Muscle of back (tissue), 11 donors: ENCODE measurements around the gene OR13J1. TPM values are rescaled to one million over a fixed set of nuclear protein-coding genes. Genes with fewer than 3 reads are reported as not detected.

Experiments used
- DNase-seq, 3 donors: peaks; one replicate each; pipeline versions ENCODE4 v3.0.0 to v3.0.0-alpha.2; 2013
- polyA plus RNA-seq, 10 donors: library from polyadenylated mRNA; unstranded; fragments of 120-200 nt; gene quantifications; one replicate each; pipeline ENCODE4 v1.2.1, GENCODE V29; 2013; ENCODE audit not compliant: insufficient read length in 10 of 10

The OR13J1 gene
- polyA plus RNA-seq, 10 donors = 0.12 TPM; not detected in 9

GRCh38 chr9:35834260-35835215, 35.7 kb downstream of the OR13J1 start:
- no peak for DNase-seq

- no peak for DNase-seq
These were observed 37.4 kb downstream of the OR13J1 start for GRCh38 chr9:35832814-35833213.

GRCh38 chr9:35831040-35831439, 39.2 kb downstream of the OR13J1 start:
- no peak for DNase-seq

GRCh38 chr9:35829764-35830096, 40.5 kb downstream of the OR13J1 start:
- no peak for DNase-seq

GRCh38 chr9:35829084-35829763, 41.0 kb downstream of the OR13J1 start, which contains the start of gene TMEM8B:
Gene TMEM8B (plus strand): TSS chr9:35829228. CDS start chr9:35829448, 220 bp downstream.
- peak; percentile 95 to 98 (median 96) for DNase-seq

GRCh38 chr9:35828716-35829083, 41.5 kb downstream of the OR13J1 start, which contains the start of gene FAM221B:
Gene FAM221B (minus strand): TSS chr9:35828732. CDS start chr9:35826161, 2,571 bp downstream.
- DNase-seq = peak in 1 of 3 donors; percentile 24

- no peak for DNase-seq
These were observed 42.7 kb downstream of the OR13J1 start for GRCh38 chr9:35827486-35827885.

GRCh38 chr9:35826071-35826701, 44.0 kb downstream of the OR13J1 start:
- DNase-seq = peak in 2 of 3 donors; percentile 52 to 76

- no peak for DNase-seq
These were observed 47.3 kb downstream of the OR13J1 start for GRCh38 chr9:35822926-35823325.

GRCh38 chr9:35820076-35820475, 50.1 kb downstream of the OR13J1 start:
- DNase-seq = peak in 1 of 3 donors; percentile 46

Other genes with a start within 250 kb of the OR13J1 start
- 1 to 10 TPM in 1 of 10 donors, under 1 TPM in 5, not detected in 4; 0.15 to 2.5 (median 0.33) TPM for gene SIT1, start 219.5 kb downstream of the OR13J1 start, polyA plus RNA-seq
- gene RMRP, start 212.4 kb downstream of the OR13J1 start, polyA plus RNA-seq = 1 to 10 TPM in 1 of 10 donors, not detected in 9; 7.1 TPM
- gene CCDC107, start 212.1 kb downstream of the OR13J1 start, polyA plus RNA-seq = 10 to 100 TPM; 13.8 to 23.0 (median 17.6) TPM
- gene ARHGEF39, start 205.2 kb downstream of the OR13J1 start, polyA plus RNA-seq = 1 to 10 TPM; 2.6 to 6.7 (median 5.2) TPM
- gene CA9, start 196.5 kb downstream of the OR13J1 start, polyA plus RNA-seq = 1 to 10 TPM in 1 of 10 donors, under 1 TPM in 8, not detected in 1; 0.42 to 1.6 (median 0.82) TPM
- gene TPM2, start 180.5 kb downstream of the OR13J1 start, polyA plus RNA-seq = 1,000 to 10,000 TPM; 4,673 to 8,611 (median 7,912) TPM
- gene TLN1, start 138.2 kb downstream of the OR13J1 start, polyA plus RNA-seq = 100 to 1,000 TPM in 6 of 10 donors, 10 to 100 TPM in 4; 96.0 to 136 (median 108) TPM
- gene CREB3, start 137.7 kb downstream of the OR13J1 start, polyA plus RNA-seq = 10 to 100 TPM; 20.9 to 29.3 (median 25.4) TPM
- gene GBA2, start 121.2 kb downstream of the OR13J1 start, polyA plus RNA-seq = 10 to 100 TPM; 41.8 to 88.0 (median 62.3) TPM
- gene RGP1, start 121.1 kb downstream of the OR13J1 start, polyA plus RNA-seq = 10 to 100 TPM; 16.9 to 20.5 (median 19.3) TPM
- 1 to 10 TPM in 3 of 10 donors, not detected in 7; 1.3 to 1.6 (median 1.4) TPM for gene MSMP, start 116.1 kb downstream of the OR13J1 start, polyA plus RNA-seq
- gene NPR2, start 78.8 kb downstream of the OR13J1 start, polyA plus RNA-seq = 10 to 100 TPM; 21.0 to 31.5 (median 25.8) TPM
- gene SPAG8, start 58.1 kb downstream of the OR13J1 start, polyA plus RNA-seq = 1 to 10 TPM; 1.1 to 3.5 (median 1.8) TPM
- 10 to 100 TPM; 23.9 to 33.1 (median 30.3) TPM for gene HINT2, start 55.4 kb downstream of the OR13J1 start, polyA plus RNA-seq
- under 1 TPM in 8 of 10 donors, not detected in 2; 0.08 to 0.52 (median 0.21) TPM for gene FAM221B, start 41.7 kb downstream of the OR13J1 start, polyA plus RNA-seq
- 10 to 100 TPM; 14.0 to 21.2 (median 18.4) TPM for gene TMEM8B, start 41.2 kb downstream of the OR13J1 start, polyA plus RNA-seq
- gene HRCT1, start 35.8 kb upstream of the OR13J1 start, polyA plus RNA-seq = 1 to 10 TPM in 8 of 10 donors, under 1 TPM in 2; 0.74 to 2.6 (median 1.7) TPM
- gene SPAAR, start 39.1 kb upstream of the OR13J1 start, polyA plus RNA-seq = 1 to 10 TPM; 1.0 to 2.9 (median 1.7) TPM
- gene OR2S2, start 87.8 kb upstream of the OR13J1 start, polyA plus RNA-seq = under 1 TPM in 3 of 10 donors, not detected in 7; 0.24 to 0.31 (median 0.27) TPM
- gene RECK, start 166.5 kb upstream of the OR13J1 start, polyA plus RNA-seq = 10 to 100 TPM; 23.3 to 55.7 (median 28.1) TPM